NCI-H2107 treated with DMSO at 0.1 percent for 48 hours (cell line): ENCODE results near the gene FZR1.

Source experiments
- DNase-seq: peaks from one replicate; lab custom pipeline; 2025; ENCODE audit not compliant: unreplicated experiment; lab: John Stamatoyannopoulos, UW

The FZR1 gene

DNA sequence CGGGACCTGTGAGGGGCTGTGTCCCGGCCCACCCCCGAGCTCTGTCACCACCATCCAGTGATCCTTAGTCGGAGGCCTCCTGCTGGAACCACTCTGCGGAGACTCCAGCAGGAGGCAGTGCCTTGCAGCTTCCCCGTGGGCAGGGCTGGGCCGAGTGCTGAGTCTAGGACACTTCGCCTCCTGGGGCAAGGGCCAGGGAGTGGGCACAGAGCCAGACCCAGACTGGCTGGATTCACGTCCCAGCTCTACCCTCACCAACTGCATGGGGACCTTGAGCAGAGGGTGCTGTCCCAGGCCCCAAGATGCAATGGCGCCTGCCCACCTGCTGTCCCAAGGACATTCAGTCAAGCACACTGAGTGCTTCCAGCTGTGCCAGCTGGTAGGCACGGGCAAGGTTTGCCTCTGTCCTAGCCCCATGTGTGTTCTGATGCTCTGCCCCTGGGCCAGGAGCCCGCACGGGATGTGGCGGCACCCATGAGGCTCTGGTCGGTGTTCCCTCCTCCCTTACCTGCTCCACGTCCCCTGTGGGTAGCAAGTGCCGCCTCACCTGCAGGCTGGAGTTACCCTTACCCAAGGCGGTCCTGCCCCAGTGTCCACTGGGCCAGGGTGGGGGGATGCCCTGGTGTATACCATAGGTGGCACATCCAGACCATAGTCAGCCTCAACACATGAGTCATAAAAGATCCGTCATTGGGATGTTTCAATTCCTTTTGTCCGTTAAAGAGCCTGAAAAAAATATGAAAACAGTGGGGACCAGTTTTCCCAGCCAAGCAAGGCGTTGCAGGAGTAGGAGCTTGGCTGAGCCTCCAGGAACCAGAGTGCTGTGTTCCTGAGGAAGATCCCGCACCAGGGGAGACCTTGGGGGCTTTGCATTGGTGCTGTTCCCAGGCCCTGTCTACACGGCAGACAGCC lies 7.4 kb downstream of the FZR1 start:
- DNase-seq: no peak

DNA sequence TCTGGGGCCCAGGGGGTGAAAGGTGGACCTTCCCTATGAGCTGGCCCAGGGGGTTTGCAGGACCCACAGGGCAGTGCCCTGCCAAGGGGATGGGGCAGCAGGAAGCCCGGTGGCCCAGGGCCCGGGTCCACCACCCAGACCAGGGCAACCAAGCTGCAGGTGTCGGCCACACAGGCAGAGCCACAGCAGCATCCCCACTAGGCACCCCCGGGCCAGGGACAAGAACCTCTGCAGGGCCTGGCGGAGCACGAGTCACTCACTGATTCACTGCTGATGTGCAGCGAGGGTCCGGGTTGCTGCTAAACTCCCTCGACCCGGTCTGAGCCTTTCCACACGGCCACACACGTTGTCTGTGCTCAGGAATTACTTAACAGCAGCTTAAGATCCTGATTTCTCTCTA lies 8.8 kb downstream of the FZR1 start:
- no peak for DNase-seq

- DNase-seq: no peak
Measured at GRCh38 chr19:3515891-3516422, 9.8 kb downstream of the FZR1 start.

DNA sequence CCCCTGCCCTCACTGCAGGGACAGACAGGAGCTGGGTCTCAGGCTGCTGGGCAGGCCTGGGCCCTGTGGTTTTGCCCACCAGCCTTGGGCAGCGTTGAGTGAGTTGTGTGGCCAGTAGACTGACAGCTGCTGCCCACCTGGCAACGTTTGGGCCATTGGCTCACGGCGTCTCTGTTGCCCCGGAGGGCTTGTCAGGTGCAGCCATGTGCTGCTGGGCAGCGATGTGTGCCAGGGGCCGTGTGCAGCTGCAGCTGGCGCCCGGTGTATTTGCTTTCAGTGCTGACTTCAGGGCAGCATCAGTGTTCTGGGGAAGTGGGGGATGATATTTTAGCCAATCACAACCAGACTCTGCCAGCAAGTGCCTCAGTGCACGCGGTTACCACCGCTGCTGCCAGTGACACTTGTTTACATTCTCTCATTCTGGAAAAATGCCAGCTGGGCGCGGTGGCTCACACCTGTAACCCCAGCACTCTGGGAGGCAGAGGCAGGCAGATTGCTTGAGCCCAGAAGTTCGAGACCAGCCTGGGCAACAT lies 10.6 kb downstream of the FZR1 start:
- peak; percentile 72 for DNase-seq

DNA sequence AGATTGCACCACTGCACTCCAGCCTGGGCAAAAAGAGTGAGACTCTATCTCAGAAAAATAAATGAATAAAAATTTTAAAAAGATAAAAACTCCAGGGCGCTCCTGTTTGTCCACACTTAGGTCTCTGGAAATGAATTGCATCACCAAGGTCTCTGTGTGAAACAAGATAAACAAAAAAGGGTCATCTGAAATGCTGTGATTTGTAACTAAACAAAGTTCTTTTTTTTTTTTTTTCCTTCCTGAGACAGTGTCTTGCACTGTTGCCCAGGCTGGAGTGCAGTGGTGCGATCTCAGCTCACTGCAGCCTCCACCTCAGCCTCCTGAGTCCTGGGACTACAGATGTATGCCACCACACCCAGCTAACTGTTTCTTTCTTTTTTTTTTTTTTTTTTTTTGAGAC lies 11.5 kb downstream of the FZR1 start:
- DNase-seq: no peak

GRCh38 chr19:3518255-3518654 lies 12.1 kb downstream of the FZR1 start:
- no peak for DNase-seq

GRCh38 chr19:3518659-3519058 lies 12.5 kb downstream of the FZR1 start:
- DNase-seq: no peak

DNA sequence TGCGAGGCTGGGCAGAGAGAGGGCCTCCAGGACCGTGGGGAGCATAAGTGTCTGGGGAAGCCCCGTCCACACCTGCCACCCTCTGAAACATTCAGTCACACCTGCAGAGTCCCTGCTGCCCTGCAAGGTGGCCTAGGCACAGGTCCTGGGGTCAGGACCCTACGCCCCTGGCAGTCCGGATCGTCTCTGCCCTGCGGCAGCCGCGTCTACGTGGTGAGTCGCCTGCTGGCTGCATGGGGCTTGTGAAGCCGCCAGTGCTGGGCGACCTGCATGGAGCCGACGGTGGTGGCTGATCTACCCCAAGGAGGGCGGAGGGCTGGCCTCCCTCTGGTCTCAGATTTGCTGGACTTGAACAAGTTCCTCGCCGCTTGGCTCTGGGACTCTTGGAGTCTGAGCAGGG lies 13.0 kb downstream of the FZR1 start:
- DNase-seq: no peak

DNA sequence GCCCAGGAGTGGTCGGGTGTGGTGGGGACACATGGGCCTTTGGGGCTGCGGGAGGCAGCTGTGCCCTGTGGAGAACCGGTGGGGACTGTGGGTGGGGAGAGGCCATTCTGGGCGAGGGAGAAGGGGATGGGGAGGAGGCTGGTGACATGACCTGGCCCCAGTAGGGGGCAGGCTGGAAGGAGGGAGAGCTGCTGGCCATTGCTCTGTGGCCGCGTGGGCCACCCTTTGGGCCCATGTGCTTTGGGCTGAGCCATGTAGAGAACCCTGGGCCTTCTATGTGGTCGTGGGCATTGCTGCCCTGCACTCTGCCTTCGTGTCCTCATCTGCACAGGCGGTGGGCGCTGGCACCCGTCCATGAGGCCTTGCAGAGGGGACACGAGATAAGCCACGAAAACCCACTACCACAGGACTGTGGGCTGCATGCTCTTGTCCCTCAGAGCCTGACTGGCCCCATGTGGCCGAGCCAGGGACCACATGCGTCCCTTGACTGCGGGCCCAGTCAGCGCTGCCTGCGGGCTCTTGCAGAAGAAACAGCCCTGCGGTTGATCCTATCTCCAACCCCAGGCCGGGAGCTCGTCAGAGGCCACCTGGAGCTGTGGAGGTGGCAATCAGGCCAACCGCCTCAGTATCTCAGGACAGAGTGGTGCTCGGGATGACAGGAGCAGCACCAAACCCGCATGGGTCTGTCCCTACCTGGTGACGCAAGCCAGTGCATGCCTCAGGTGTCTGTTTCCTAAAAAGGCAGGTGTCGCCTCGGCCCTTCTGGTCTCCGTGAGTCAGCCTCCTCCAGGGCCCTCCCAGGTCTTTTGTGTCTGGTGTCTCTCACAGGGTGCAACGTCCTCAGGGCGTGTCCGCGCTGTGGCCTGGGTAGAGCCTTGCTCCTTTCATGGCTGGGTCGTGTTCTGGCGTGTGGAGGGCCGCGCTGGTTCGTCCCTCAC lies 14.3 kb downstream of the FZR1 start:
- peak; percentile 54 for DNase-seq

- DNase-seq: no peak
Measured at GRCh38 chr19:3521104-3521445, 15.0 kb downstream of the FZR1 start.

DNA sequence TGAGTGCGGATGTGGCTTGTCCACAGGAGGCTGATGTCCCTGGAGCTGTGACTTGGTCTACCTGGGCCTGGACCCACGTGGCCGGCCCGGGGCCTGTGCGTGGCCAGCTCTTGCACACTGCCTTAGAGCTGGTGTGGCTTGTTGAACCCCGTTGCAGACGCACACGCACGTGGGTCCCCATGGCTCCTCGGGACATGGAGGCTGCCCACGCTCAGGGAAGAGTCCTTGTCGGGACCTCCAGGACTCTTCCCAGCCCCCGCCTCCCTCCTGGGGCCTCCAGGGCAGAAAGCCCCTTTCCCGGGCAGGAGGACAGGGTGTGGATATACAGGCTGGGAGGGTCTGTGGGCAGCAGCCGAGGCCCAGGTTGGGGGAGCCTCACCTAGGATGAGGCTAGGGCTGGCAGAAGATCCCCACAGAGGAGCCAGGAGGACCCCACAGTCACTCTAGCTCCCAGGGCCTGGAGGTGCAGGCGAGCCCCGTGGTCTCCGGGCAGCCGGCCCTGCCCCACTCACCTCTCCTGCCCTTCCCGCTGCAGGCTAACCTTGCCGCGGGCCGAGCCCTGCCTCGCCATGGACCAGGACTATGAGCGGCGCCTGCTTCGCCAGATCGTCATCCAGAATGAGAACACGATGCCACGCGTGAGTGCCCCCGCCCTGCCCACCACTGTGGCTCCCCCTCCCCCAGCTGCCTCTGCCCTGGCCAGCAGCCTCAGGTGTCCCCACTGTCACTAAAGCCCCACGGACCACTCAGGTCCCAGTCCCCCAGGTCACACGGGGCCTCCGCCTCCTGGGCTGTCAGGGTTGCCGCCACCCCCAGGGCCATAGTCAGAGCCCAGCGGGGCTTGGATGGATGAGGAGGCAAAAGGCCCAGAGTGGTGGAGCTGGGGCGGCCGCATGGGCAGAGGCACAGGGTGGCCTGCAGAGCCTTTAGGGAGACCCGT lies 16.6 kb downstream of the FZR1 start:
- no peak for DNase-seq

GRCh38 chr19:3523361-3524077 lies 17.4 kb downstream of the FZR1 start:
- DNase-seq: no peak

DNA sequence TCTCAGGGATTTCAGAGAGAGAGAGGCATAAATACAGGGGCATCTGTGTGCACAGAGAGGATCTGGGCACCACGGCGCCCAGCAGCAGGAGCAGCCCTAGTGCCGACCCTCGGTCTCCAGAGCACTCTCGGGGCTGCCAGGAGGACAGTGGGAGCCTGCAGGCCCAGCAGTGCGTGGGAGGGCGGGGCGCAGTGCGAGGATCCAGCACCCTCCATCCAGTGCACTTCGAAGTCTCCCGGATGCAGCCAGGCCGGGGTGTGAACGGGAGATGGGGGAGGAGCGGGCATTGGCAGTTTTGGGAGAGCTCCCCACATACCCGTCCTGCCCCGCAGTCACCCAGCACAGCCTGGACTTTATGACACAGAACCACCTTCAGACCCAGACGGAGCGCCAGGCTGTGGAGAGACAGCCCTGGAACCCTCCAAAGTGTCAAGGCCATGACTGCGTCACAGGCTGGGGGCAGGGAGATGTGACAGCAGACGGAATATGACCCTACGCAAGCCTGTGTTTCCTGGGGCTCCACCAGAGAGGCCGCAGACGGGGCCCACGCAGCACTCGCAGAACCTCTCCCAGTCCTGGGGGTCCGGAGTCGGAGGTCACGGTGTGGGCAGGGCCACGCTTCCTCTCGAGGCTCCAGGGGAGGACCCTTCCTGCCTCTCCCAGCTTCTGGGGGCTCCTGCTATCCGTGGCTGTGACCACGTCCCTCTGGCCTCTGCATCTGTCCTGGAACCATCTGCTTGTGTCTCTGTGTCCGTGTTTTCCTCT lies 18.1 kb downstream of the FZR1 start:
- DNase-seq: no peak

GRCh38 chr19:3524904-3525451 lies 18.9 kb downstream of the FZR1 start:
- no peak for DNase-seq

DNA sequence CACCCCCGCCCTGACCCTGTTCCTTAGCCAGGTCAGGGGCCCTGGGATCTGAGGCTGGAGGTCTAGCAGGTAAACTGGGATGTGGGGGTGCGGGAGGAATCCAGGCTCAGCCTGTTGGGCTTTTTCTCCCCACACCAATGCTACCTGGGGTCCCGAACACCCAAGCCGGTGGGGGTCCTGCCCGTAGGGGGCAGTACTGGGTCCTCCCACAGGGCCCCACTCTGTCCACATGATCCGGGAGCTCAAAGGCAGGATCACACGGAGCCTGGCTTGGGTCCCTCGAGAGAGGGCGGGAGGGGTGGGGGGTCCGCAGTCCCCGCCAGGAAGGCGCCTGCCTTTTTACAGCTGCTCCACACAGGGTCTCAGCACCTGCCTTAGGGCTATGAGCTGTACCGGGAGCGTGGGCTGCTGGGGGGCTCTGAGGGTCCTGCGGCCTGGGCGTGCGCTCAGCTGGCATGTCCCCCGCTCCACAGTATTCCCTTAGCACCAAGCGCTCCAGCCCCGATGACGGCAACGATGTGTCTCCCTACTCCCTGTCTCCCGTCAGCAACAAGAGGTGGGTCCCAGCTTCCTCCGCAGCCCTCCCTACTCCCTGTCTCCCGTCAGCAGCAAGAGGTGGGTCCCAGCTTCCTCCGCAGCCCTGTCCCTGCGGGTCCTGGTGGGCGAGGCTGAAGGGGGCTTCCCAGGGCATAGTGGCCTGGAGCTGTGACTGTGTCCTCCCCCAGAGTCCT lies 20.6 kb downstream of the FZR1 start:
- no peak for DNase-seq

DNA sequence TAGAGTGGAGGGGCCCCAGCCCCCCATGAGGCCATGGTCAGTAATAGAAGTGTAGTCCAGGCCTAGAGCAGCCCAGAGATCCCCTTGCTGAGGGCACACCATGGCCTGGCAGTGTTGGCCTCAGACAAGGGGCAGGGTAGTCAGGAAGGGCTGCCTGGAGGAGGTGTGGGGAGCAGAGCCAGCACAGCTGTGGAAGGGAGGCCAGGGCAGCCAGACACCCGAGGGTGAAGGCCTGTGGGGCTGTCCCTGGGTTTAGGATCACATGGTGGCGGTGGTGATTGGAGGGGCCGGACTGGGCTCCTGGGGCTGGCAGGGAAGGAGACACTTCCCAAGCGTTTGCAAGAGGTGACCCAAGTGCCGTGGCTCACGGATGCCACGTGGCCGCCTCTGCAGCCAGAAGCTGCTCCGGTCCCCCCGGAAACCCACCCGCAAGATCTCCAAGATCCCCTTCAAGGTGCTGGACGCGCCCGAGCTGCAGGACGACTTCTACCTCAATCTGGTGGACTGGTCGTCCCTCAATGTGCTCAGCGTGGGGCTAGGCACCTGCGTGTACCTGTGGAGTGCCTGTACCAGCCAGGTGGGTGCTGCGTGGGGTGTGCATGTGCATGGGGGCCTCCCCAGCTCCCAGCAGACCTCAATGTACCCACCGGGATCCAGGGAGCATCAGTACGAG lies 21.3 kb downstream of the FZR1 start:
- no peak for DNase-seq

- DNase-seq: no peak
Measured at GRCh38 chr19:3528080-3528479, 22.0 kb downstream of the FZR1 start.
